Hepatocyte (in vitro differentiated cells): ENCODE data around the gene OR12D2.

Experiments
- EZH2 ChIP-seq: fragments of 200-600 bp; sonication (generic); IDR thresholded peaks from 2 replicates; pipeline ENCODE4 v1.6.1; 2016; ENCODE audit warnings: antibody characterized with exemption, mild to moderate bottlenecking, borderline replicate concordance
- EZH2phosphoT487 ChIP-seq: fragments of 200-600 bp; sonication (generic); IDR thresholded peaks from one replicate; pipeline ENCODE4 v1.6.1; 2018; ENCODE audit warnings: antibody characterized with exemption, mild to moderate bottlenecking, low read depth, moderate library complexity; ENCODE audit not compliant: unreplicated experiment, severe bottlenecking
- TF ChIP-seq, protein P1 (sequence below): fragments of 200-600 bp; sonication (generic); IDR thresholded peaks from 2 replicates; pipeline ENCODE4 v1.5.1; 2016; ENCODE audit warnings: antibody characterized with exemption, mild to moderate bottlenecking; ENCODE audit not compliant: poor library complexity

DNA sequence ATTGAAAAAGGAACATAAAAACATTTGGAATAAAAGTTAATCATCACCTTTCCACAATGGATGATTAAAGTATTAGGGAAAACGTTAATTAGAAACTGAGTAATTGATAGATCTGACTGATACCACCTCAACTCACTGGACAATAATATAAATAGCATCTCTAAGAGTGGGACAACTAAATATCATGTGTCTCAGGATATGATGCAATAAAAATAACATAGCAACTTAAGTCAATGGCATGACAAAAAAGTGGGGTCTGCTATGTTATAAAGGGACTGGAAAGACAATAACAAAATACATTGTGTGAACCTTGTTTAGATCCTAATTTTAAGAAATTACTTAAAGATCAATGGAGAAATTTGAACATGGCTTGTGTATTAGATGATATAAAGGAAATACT, 29.6 kb downstream of the OR12D2 start:
- TF ChIP-seq, protein P1, sequence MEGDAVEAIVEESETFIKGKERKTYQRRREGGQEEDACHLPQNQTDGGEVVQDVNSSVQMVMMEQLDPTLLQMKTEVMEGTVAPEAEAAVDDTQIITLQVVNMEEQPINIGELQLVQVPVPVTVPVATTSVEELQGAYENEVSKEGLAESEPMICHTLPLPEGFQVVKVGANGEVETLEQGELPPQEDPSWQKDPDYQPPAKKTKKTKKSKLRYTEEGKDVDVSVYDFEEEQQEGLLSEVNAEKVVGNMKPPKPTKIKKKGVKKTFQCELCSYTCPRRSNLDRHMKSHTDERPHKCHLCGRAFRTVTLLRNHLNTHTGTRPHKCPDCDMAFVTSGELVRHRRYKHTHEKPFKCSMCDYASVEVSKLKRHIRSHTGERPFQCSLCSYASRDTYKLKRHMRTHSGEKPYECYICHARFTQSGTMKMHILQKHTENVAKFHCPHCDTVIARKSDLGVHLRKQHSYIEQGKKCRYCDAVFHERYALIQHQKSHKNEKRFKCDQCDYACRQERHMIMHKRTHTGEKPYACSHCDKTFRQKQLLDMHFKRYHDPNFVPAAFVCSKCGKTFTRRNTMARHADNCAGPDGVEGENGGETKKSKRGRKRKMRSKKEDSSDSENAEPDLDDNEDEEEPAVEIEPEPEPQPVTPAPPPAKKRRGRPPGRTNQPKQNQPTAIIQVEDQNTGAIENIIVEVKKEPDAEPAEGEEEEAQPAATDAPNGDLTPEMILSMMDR = no peak
- TF ChIP-seq EZH2phosphoT487 (no peak), EZH2 (no peak)
